Endothelial cell of umbilical vein (primary cell): ENCODE data around the gene TBX4.

ENCODE experiments used
- EZH2 ChIP-seq: IDR thresholded peaks from 2 replicates; pipeline ENCODE4 v1.6.1; 2012; ENCODE audit warnings: borderline replicate concordance, low read depth, mild to moderate bottlenecking, moderate library complexity, low read length, inconsistent platforms; ENCODE audit not compliant: severe bottlenecking
- FOS ChIP-seq: IDR thresholded peaks from 2 replicates; pipeline ENCODE4 v1.6.1; 2011; ENCODE audit warnings: mild to moderate bottlenecking, low read length, moderate library complexity, borderline replicate concordance; ENCODE audit not compliant: insufficient read depth
- JUN ChIP-seq: IDR thresholded peaks from 2 replicates; pipeline ENCODE4 v1.6.1; 2011; ENCODE audit warnings: borderline replicate concordance, low read depth; ENCODE audit not compliant: insufficient read length, insufficient read depth
- MYC ChIP-seq: IDR thresholded peaks from one replicate; pipeline ENCODE4 v1.6.1; 2011; ENCODE audit warnings: mild to moderate bottlenecking, low read depth, low read length
- POLR2A ChIP-seq: IDR thresholded peaks from 2 replicates; pipeline ENCODE4 v1.6.1; 2012; ENCODE audit warnings: low read depth, mild to moderate bottlenecking, control low read depth, low read length
- POLR2AphosphoS5 ChIP-seq: IDR thresholded peaks from 2 replicates; pipeline ENCODE4 v1.6.1; 2012; ENCODE audit warnings: low read depth, mild to moderate bottlenecking, control low read depth, low read length, moderate library complexity; ENCODE audit not compliant: insufficient read depth
- TF ChIP-seq, protein P1 (sequence below): IDR thresholded peaks from 2 replicates; pipeline ENCODE4 v1.6.1; 2011; ENCODE audit not compliant: insufficient read depth, insufficient read length
- TF ChIP-seq, protein P2 (sequence below), 2 donors: IDR thresholded peaks; 1 replicate in 1 of 2; 2 replicates in 1 of 2; pipeline ENCODE4 v1.5.1; 2011; ENCODE audit warnings: low read length in 2 of 2, mild to moderate bottlenecking in 2 of 2, moderate library complexity in 2 of 2, control low read depth in 1 of 2, inconsistent platforms in 1 of 2, low read depth in 1 of 2; ENCODE audit not compliant: insufficient read depth in 1 of 2; ENCODE audit errors: extremely low read depth in 1 of 2

DNA sequence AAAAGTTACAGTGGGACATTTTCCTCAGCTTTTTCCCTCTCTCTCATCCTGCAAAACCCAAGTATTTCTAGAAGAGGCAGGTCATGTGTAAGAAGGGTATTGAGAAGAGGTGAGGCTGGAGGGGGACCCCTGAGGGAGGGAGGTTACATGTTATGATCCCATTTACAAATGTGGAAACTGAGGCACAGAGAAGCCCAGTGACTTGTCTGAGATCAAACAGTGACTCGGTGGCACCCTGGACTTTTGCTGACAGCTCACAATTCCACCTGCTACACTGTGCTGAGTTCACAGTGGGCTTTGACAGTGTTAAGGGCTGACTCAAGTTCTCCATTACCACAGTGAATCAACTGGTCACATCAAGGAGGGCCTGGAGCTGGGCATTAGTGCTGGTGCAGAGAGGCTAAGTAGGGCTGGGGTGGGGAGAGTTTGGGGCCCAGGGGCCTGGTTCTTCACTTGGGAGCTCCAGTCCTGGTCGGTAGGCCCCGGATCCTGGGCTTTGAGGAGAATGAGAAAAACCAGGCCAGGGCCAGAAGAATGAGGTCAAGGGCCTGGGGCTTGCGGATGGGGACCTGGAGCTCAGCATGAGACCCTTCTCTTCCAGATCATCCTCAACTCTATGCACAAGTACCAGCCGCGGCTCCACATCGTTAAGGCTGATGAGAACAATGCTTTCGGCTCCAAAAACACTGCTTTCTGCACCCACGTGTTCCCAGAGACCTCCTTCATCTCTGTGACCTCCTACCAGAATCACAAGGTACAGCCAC lies 26.0 kb downstream of the TBX4 start:
- TF ChIP-seq, protein P1, sequence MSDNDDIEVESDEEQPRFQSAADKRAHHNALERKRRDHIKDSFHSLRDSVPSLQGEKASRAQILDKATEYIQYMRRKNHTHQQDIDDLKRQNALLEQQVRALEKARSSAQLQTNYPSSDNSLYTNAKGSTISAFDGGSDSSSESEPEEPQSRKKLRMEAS: no peak
- TF ChIP-seq, protein P2, sequence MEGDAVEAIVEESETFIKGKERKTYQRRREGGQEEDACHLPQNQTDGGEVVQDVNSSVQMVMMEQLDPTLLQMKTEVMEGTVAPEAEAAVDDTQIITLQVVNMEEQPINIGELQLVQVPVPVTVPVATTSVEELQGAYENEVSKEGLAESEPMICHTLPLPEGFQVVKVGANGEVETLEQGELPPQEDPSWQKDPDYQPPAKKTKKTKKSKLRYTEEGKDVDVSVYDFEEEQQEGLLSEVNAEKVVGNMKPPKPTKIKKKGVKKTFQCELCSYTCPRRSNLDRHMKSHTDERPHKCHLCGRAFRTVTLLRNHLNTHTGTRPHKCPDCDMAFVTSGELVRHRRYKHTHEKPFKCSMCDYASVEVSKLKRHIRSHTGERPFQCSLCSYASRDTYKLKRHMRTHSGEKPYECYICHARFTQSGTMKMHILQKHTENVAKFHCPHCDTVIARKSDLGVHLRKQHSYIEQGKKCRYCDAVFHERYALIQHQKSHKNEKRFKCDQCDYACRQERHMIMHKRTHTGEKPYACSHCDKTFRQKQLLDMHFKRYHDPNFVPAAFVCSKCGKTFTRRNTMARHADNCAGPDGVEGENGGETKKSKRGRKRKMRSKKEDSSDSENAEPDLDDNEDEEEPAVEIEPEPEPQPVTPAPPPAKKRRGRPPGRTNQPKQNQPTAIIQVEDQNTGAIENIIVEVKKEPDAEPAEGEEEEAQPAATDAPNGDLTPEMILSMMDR (IDR thresholded peaks at IDR 0.05; ENCODE audit: extremely low read depth in 1 of 2, insufficient read depth in 1 of 2, low read depth in 1 of 2, low read length in 2 of 2): no peak
- TF ChIP-seq EZH2 (no peak), POLR2A (no peak), FOS (no peak), JUN (no peak), MYC (no peak), POLR2AphosphoS5 (no peak)
